SKM-1 treated with dmso at 0.1 percent for 144 hours (cell line): ENCODE measurements around the gene HSPBP1.

Experiments used
- DNase-seq: peaks from one replicate; lab custom pipeline; 2025; ENCODE audit not compliant: unreplicated experiment; lab: John Stamatoyannopoulos, UW

HSPBP1 gene

GRCh38 chr19:55256562-55257460 is 23.1 kb downstream of the HSPBP1 start:
- DNase-seq: no peak

- peak; percentile 16 for DNase-seq
Observed at GRCh38 chr19:55255618-55256423, 24.1 kb downstream of the HSPBP1 start.

GRCh38 chr19:55254625-55254977 is 25.3 kb downstream of the HSPBP1 start:
- no peak for DNase-seq

- DNase-seq: peak; percentile 63
Observed at GRCh38 chr19:55253842-55254624, 25.9 kb downstream of the HSPBP1 start.

- no peak for DNase-seq
Observed at GRCh38 chr19:55252760-55253663, 26.9 kb downstream of the HSPBP1 start.

- no peak for DNase-seq
Observed at GRCh38 chr19:55251341-55252081, 28.4 kb downstream of the HSPBP1 start.

GRCh38 chr19:55250262-55251036 is 29.5 kb downstream of the HSPBP1 start:
- no peak for DNase-seq

- DNase-seq: no peak
Observed at GRCh38 chr19:55249841-55250240, 30.1 kb downstream of the HSPBP1 start.

- no peak for DNase-seq
Observed at GRCh38 chr19:55248704-55249103, 31.2 kb downstream of the HSPBP1 start.

- no peak for DNase-seq
Observed at GRCh38 chr19:55248166-55248675, 31.7 kb downstream of the HSPBP1 start.

GRCh38 chr19:55247621-55248099 is 32.2 kb downstream of the HSPBP1 start:
- no peak for DNase-seq

GRCh38 chr19:55246462-55247451 is 33.2 kb downstream of the HSPBP1 start:
- no peak for DNase-seq

GRCh38 chr19:55245236-55245904 is 34.5 kb downstream of the HSPBP1 start:
- no peak for DNase-seq

- no peak for DNase-seq
Observed at GRCh38 chr19:55244004-55244680, 35.8 kb downstream of the HSPBP1 start.

- DNase-seq: no peak
Observed at GRCh38 chr19:55242517-55242916, 37.4 kb downstream of the HSPBP1 start.

- no peak for DNase-seq
Observed at GRCh38 chr19:55241935-55242464, 37.9 kb downstream of the HSPBP1 start.
